ENCODE measurements around the gene ZNF726.

ZNF726 gene

DNA sequence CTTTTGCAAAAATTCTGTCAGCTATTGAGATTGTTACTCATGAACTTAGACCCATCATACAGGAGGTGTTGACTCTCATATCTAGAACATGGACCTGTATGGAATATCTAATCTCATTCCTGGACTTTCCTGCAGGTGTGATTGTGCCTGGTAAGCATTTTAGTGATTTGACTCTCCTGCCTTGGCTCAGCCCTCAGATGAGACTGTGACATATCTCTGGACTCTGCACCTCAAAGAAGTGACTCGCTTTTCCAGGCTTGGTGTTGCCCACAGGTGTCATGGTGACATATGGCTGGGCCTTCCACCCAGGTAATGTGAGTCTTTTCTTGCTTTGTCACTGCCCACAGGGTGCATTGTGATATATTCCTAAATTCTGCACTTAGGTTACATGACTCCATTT lies 17.8 kb upstream of the ZNF726 start:
- Histone ChIP-seq H3K27ac (no peak overlapping the region), H3K27me3 (no peaks in the 10 kb centered on the region), H3K9ac (no peak overlapping the region), H3K36me3 (no peaks in the 10 kb centered on the region), H3K9me3 (replicated peaks in 1 of 11) (peaks cover 0 to 27% (median 8%) of the 10 kb centered on the region in 11 experiments; a peak in 11 of 22 replicates), H3K4me3 (no peak overlapping the region), H4K20me1 (no peaks in the 10 kb centered on the region), H3K4me2 (no peak overlapping the region), H3K4me1 (no peaks in the 10 kb centered on the region)
- no peak for TF ChIP-seq Cebpa-rat (IDR thresholded peaks at IDR 0.05)

DNA sequence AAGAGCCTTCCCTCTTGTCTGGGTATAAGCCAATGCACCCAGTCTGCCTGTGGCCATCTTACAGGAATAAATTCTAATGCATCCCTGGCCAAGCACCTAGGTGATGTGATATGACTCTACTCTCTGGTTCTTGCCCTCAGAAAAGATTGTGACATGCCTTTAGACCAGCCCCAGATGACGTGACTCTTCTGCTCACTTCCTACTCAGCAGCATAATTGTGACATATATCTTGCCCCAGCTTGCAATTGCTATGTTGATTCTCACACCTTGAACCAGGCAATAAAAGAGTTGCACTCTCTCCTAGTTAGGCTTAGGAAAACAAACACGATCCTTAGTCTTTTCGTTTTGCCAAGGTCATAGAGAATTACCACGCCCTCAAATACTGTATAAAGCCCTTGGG lies 13.3 kb upstream of the ZNF726 start:
- peaks cover 35 to 71% (median 48%) of the 10 kb centered on the region in 11 experiments for H3K9me3 ChIP-seq (replicated peaks in 1 of 11)
- H3K9ac ChIP-seq = no peak overlapping the region
- H3K4me3 ChIP-seq = no peak overlapping the region
- H3K27ac ChIP-seq = no peak overlapping the region
- H3K36me3 ChIP-seq = no peaks in the 10 kb centered on the region
- no peaks in the 10 kb centered on the region for H3K4me1 ChIP-seq
- H3K27me3 ChIP-seq = no peaks in the 10 kb centered on the region
- no peak for TF ChIP-seq Cebpa-rat (IDR thresholded peaks at IDR 0.05)
- H4K20me1 ChIP-seq = no peaks in the 10 kb centered on the region
- H3K4me2 ChIP-seq = no peak overlapping the region

DNA sequence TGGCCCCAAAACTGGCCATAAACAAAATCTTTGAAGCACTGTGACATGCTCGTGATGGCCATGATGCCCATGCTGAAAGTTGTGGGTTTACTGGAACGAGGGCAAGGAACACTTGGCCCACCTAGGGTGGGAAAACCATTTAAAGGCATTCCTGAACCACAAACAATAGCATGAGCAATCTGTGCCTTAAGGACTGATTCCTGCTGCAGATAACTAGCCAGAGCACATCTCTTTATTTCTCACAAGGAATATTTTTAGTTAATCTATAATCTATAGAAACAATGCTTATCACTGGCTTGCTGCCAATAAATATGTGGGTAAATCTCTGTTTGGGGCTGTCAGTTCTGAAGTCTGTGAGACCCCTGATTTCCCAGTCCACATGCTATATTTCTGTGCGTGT lies 10.3 kb upstream of the ZNF726 start:
- Histone ChIP-seq H3K9me3 (replicated peaks in 1 of 11) (peaks cover 38 to 71% (median 51%) of the 10 kb centered on the region in 11 experiments), H3K36me3 (no peaks in the 10 kb centered on the region)

DNA sequence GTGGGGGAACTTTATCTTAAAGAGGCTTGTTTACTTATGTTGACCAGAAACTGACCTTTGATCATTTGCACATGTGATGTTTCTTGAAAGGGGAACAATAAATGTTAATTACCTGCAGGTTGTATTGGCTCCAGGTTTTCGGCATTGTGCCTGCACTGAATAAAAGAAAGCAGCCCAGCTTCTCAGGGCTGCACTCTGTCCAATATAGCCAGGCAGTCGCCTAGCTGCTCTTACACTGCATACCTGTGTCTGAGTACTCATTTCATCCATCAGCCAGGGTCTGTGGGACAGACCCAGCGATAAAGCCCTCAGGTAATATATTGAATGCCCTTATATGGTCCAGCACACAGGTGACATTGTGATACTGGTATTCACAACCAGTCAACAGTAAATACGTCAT lies 8.9 kb upstream of the ZNF726 start:
- H3K27me3 ChIP-seq = no peaks in the 10 kb centered on the region
- H3K4me2 ChIP-seq = no peak overlapping the region
- no peak overlapping the region for H3K4me3 ChIP-seq
- H3K27ac ChIP-seq = no peak overlapping the region
- H4K20me1 ChIP-seq = no peaks in the 10 kb centered on the region
- H3K9ac ChIP-seq = no peak overlapping the region
- H3K9me3 ChIP-seq (replicated peaks in 1 of 11) = peaks cover 42 to 72% (median 51%) of the 10 kb centered on the region in 11 experiments
- H3K4me1 ChIP-seq = no peaks in the 10 kb centered on the region
- no peak for TF ChIP-seq Cebpa-rat (IDR thresholded peaks at IDR 0.05)
- H3K36me3 ChIP-seq = no peaks in the 10 kb centered on the region

More for the DNA sequence above, 10.3 kb upstream of the ZNF726 start:
- Histone ChIP-seq H3K4me2 (no peak overlapping the region), H3K27ac (no peak overlapping the region), H3K4me3 (no peak overlapping the region), H4K20me1 (no peaks in the 10 kb centered on the region), H3K27me3 (no peaks in the 10 kb centered on the region), H3K4me1 (no peaks in the 10 kb centered on the region), H3K9ac (no peak overlapping the region)
- TF ChIP-seq Cebpa-rat (IDR thresholded peaks at IDR 0.05) = no peak

DNA sequence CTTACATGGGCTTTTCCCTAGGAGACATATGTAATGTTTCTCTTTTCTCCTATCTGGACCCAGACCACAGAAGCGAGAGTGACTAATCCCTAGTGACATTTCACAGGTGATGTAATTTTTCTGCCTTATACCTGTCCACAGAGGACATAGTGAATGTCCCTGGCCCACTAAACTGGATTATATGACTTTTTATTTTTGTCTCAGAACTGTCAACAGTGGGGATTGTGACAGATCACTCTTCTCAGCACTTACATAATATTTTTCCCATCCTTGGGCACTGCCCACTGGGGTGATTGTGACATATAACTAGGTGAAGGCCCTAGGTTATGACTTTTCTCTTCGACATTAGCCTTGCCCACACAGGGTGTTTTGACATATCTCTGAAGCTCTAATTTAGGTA lies 7.9 kb upstream of the ZNF726 start:
- TF ChIP-seq Cebpa-rat (IDR thresholded peaks at IDR 0.05) = no peak
- H3K9me3 ChIP-seq (replicated peaks in 1 of 11) = peaks cover 42 to 66% (median 52%) of the 10 kb centered on the region in 11 experiments
- no peak overlapping the region for H3K4me2 ChIP-seq

DNA sequence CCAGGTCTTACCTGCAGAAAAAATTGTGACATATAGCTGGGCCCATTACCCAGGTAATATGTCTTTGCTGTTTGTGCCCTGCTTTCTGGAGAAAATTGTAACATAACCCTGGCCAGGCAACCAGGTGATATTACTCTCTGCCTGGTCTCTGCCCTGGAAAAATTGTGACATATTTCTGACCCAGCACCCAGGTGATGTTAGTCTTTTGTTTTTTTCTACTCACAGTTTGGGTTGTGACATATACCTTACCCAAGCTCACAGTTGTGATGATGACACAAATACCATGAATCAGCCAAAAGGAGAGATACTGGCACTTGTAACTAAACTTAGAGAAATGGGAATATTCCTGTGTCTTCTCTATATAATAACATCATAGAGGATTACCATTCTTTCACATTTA lies 6.5 kb upstream of the ZNF726 start:
- H3K4me1 ChIP-seq = no peaks in the 10 kb centered on the region
- H3K27ac ChIP-seq = no peak overlapping the region
- no peak overlapping the region for H3K4me3 ChIP-seq
- no peak overlapping the region for H3K9ac ChIP-seq
- H4K20me1 ChIP-seq = no peaks in the 10 kb centered on the region
- H3K9me3 ChIP-seq (replicated peaks in 1 of 11) = peaks cover 37 to 68% (median 51%) of the 10 kb centered on the region in 11 experiments
- no peaks in the 10 kb centered on the region for H3K36me3 ChIP-seq
- H3K4me2 ChIP-seq = no peak overlapping the region
- H3K27me3 ChIP-seq = no peaks in the 10 kb centered on the region
- TF ChIP-seq Cebpa-rat (IDR thresholded peaks at IDR 0.05) = no peak

More for the DNA sequence above, 7.9 kb upstream of the ZNF726 start:
- H3K36me3 ChIP-seq = no peaks in the 10 kb centered on the region
- no peaks in the 10 kb centered on the region for H4K20me1 ChIP-seq
- no peak overlapping the region for H3K9ac ChIP-seq
- H3K27ac ChIP-seq = no peak overlapping the region
- no peaks in the 10 kb centered on the region for H3K27me3 ChIP-seq
- no peaks in the 10 kb centered on the region for H3K4me1 ChIP-seq
- no peak overlapping the region for H3K4me3 ChIP-seq

DNA sequence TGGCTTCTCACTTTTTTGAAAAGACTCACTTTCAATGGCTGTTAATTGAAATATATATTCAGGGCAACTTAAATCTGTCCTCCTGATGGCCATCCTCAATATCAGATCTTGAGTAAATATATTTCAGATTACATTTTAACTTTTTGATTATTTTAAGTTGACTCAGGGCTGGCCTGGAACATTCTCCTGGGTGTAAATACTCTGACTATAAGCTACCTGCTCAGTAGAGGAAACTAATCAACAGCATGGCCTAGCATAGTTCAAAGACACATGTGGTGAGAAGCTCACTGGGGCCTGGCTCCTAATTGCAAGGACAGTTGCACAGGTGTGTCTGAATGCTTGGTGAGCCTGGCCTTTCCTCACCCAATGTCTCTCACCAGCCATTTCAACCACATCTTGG lies 5.5 kb upstream of the ZNF726 start:
- H3K4me1 ChIP-seq = no peaks in the 10 kb centered on the region
- H3K4me3 ChIP-seq = no peak overlapping the region
- H3K36me3 ChIP-seq = no peaks in the 10 kb centered on the region
- peaks cover 36 to 68% (median 41%) of the 10 kb centered on the region in 11 experiments for H3K9me3 ChIP-seq (replicated peaks in 1 of 11)
- H3K27ac ChIP-seq = no peak overlapping the region
- H3K27me3 ChIP-seq = no peaks in the 10 kb centered on the region
- H4K20me1 ChIP-seq = no peaks in the 10 kb centered on the region
- no peak overlapping the region for H3K4me2 ChIP-seq
- no peak overlapping the region for H3K9ac ChIP-seq
- no peak for TF ChIP-seq Cebpa-rat (IDR thresholded peaks at IDR 0.05)

DNA sequence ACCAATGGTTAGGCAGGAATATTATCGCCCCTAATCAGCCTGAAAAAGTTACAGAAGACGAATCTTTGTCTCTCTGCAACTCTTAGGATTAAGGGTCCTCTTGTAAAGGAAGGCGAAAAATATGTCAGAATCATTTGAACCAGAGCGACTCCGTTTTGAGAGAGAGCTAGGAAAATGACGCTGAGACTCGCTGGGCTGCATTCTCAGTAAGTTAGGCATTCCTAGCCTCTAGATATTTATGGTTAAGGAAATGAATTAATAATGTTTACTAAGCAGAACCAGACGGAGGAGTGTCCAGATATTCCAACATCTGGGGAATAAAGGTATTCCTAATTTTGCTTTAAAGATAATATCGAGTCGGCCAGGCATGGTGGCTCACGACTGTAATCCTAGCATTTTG lies 755 bp upstream of the ZNF726 start:
- Histone ChIP-seq H3K36me3 (peaks cover 0 to 35% (median 23%) of the 10 kb centered on the region in 11 experiments; a peak in 15 of 22 replicates), H3K9me3 (replicated peaks in 1 of 11) (peaks cover 6 to 74% (median 53%) of the 10 kb centered on the region in 11 experiments; a peak in 16 of 22 replicates), H3K4me2 (peak overlapping the region; percentile 4 to 77 (median 69); a peak in 15 of 22 replicates), H3K27me3 (no peaks in the 10 kb centered on the region), H3K4me1 (peaks cover 0 to 18% (median 6%) of the 10 kb centered on the region in 10 experiments; a peak in 9 of 20 replicates), H3K27ac (peak overlapping the region in 5 of 11 experiments; percentile 84 to 94 (median 88); a peak in 10 of 22 replicates), H4K20me1 (no peaks in the 10 kb centered on the region), H3K4me3 (peak overlapping the region in 9 of 10 experiments; percentile 64 to 81 (median 73); a peak in 16 of 20 replicates), H3K9ac (0 out of 22 replicates have a peak overlapping the region, but pooled peaks of 1 of the 11 experiments have one; percentile 83)
- no peak for TF ChIP-seq Cebpa-rat (IDR thresholded peaks at IDR 0.05)

DNA sequence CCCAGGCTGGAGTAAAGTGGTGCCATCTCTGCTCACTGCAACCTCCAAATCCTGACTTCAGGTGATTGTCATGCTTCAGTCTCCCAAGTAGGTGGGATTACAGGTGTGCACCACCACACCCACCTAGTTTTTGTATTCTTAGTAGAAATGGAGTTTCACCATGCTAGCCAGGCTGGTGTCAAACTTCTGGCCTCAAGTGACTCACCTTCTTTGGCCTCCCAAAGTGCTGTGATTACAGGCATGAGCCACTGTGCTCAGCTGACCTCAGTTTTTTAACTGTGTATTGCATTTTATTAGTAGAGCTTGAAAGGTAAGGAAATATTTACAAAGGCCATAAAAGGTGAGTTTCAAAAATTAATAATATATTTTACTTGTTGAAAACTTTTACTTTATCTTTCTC lies 2.3 kb downstream of the ZNF726 start:
- no peaks in the 10 kb centered on the region for H4K20me1 ChIP-seq
- no peak overlapping the region for H3K9ac ChIP-seq
- H3K27ac ChIP-seq = no peak overlapping the region
- no peak for TF ChIP-seq Cebpa-rat (IDR thresholded peaks at IDR 0.05)
- H3K27me3 ChIP-seq = no peaks in the 10 kb centered on the region
- peaks cover 18 to 64% (median 49%) of the 10 kb centered on the region in 11 experiments for H3K36me3 ChIP-seq
- peaks cover 15 to 81% (median 74%) of the 10 kb centered on the region in 11 experiments for H3K9me3 ChIP-seq (replicated peaks in 1 of 11)
- peaks cover 0 to 18% (median 6%) of the 10 kb centered on the region in 10 experiments; a peak in 9 of 20 replicates for H3K4me1 ChIP-seq
- peak overlapping the region in 2 of 10 experiments; percentile 73 to 81; a peak in 2 of 20 replicates for H3K4me3 ChIP-seq
- peak overlapping the region in 5 of 11 experiments; percentile 9 to 39 (median 31); a peak in 6 of 22 replicates for H3K4me2 ChIP-seq

DNA sequence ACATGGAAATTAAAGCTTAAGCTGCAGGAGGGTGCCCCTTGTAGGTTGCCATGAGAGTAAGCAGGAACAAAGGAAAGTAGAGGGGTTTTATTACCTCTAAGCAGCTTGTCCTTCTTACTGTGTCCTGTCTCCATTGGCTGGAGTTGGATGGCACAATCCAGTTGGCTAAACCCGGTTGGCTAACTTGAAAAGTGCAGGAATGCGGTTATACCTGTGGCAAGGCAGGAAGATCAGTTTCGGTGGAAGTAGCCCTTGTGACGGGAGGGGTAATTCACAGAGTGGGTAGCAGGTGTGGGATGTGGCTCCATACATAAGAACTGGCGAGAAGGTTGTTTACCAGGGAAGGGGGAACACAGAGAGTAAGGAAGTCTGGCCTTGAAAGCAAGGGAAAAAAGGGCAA lies 3.2 kb downstream of the ZNF726 start:
- Histone ChIP-seq H4K20me1 (no peaks in the 10 kb centered on the region), H3K36me3 (peaks cover 24 to 73% (median 58%) of the 10 kb centered on the region in 11 experiments), H3K9me3 (replicated peaks in 1 of 11) (peaks cover 24 to 86% (median 80%) of the 10 kb centered on the region in 11 experiments), H3K4me1 (peaks cover 0 to 18% (median 6%) of the 10 kb centered on the region in 10 experiments; a peak in 9 of 20 replicates), H3K4me3 (no peak overlapping the region), H3K4me2 (no peak overlapping the region), H3K27me3 (no peaks in the 10 kb centered on the region), H3K9ac (no peak overlapping the region), H3K27ac (no peak overlapping the region)
- TF ChIP-seq Cebpa-rat (IDR thresholded peaks at IDR 0.05) = no peak

Data from BLaER1 treated with 17β-estradiol and CSF1 and Interleukin-3, amounts not matched to agents 10 nM and 100 nM (cell line).